GM23338 (cell line): Measurements from ENCODE around the gene PBLD. TPM values are rescaled to one million over a fixed set of nuclear protein-coding genes. Genes with fewer than 3 reads are reported as not detected.

Experiments
- CTCF ChIP-seq, 2 experiments: fragments of 200-600 bp in 1 of 2; sonication (generic) in 1 of 2; conservative IDR thresholded peaks; 2 replicates each; pipeline versions ENCODE4 v1.5.1 to v1.6.1; 2016 to 2017; ENCODE audit warnings: antibody characterized with exemption in 2 of 2, low read depth in 2 of 2, mild to moderate bottlenecking in 2 of 2, moderate library complexity in 1 of 2
- EZH2phosphoT487 ChIP-seq: fragments of 200-600 bp; sonication (generic); IDR thresholded peaks from one replicate; pipeline ENCODE4 v1.8.1; 2018; ENCODE audit warnings: antibody characterized with exemption; ENCODE audit not compliant: unreplicated experiment
- REST ChIP-seq: IDR thresholded peaks from one replicate; pipeline ENCODE4 v1.6.1; 2018; ENCODE audit warnings: antibody characterized with exemption; ENCODE audit not compliant: unreplicated experiment
- ZNF114 ChIP-seq: fragments of 250-450 bp; sonication (Bioruptor Pico); IDR thresholded peaks from 2 replicates; pipeline ENCODE4 v1.5.0; 2020; ENCODE audit warnings: mild to moderate bottlenecking, moderate library complexity
- ZNF331 ChIP-seq: fragments of 250-450 bp; sonication (Bioruptor Pico); IDR thresholded peaks from 2 replicates; pipeline ENCODE4 v1.5.0; 2020; ENCODE audit warnings: low read depth, mild to moderate bottlenecking, moderate library complexity
- ZNF462 ChIP-seq: fragments of 250-450 bp; sonication (Bioruptor Pico); IDR thresholded peaks from 2 replicates; pipeline ENCODE4 v1.5.0; 2020; ENCODE audit warnings: mild to moderate bottlenecking, moderate library complexity
- polyA plus RNA-seq: library from polyadenylated mRNA; unstranded; fragments of >200 nt; fragmentation: Nextera tagmentation; extraction: Ambion mirVana; gene quantifications from 2 replicates; pipeline ENCODE4 v1.2.1, GENCODE V29; 2016
- total RNA-seq: library from RNA; depleted of rRNA; stranded (reverse); fragments of >200 nt; shearing (Covaris generic); gene quantifications from 2 replicates; pipeline ENCODE4 v1.2.3, GENCODE V29; 2014

The PBLD gene
- total and polyA plus RNA-seq, 2 experiments from 2014 or later: 0.90 to 1.5 TPM

- TF ChIP-seq ZNF462 (CRISPR knock-in tag): no peak
- TF ChIP-seq ZNF114: no peak
- no peak for TF ChIP-seq ZNF331
- TF ChIP-seq REST: no peak
- no peak for TF ChIP-seq EZH2phosphoT487
- no peak for TF ChIP-seq CTCF (conservative IDR thresholded peaks at IDR 0.05; ENCODE audit: low read depth in 2 of 2)
Observed at GRCh38 chr10:68367121-68367520, 34.4 kb upstream of the PBLD start (continued).
